ENCODE data around the gene GPATCH1. TPM values are rescaled to one million over a fixed set of nuclear protein-coding genes. Genes with fewer than 3 reads are reported as not detected.

Gene GPATCH1
- total RNA-seq, 1 donor from 2014 or later, result 9.6 TPM

GRCh38 chr19:33156334-33156733, 75.4 kb downstream of the GPATCH1 start:
- H3K9me3 ChIP-seq, result no peaks in the 10 kb centered on the region
- H3K4me3 ChIP-seq, result no peak overlapping the region
- H3K36me3 ChIP-seq, result no peaks in the 10 kb centered on the region
- H3K27ac ChIP-seq, result no peak overlapping the region
- no peak for DNase-seq (ENCODE audit: extremely low spot score in 2 of 2)
- H3K27me3 ChIP-seq, result no peaks in the 10 kb centered on the region
- no peaks in the 10 kb centered on the region for H3K4me1 ChIP-seq
- no peak for TF ChIP-seq CTCF (IDR thresholded peaks at IDR 0.05)
- TF ChIP-seq POLR2A (IDR thresholded peaks at IDR 0.05), result no peak
- no peak for TF ChIP-seq POLR2AphosphoS5 (IDR thresholded peaks at IDR 0.05; ENCODE audit: insufficient read depth in 1 of 2, low read depth in 1 of 2)
- intact Hi-C loops (cut with DNase I), result no loop called here

GRCh38 chr19:33157906-33158305, 76.9 kb downstream of the GPATCH1 start:
- TF ChIP-seq POLR2A (IDR thresholded peaks at IDR 0.05) (no peak), CTCF (IDR thresholded peaks at IDR 0.05) (no peak), POLR2AphosphoS5 (IDR thresholded peaks at IDR 0.05; ENCODE audit: insufficient read depth in 1 of 2, low read depth in 1 of 2) (no peak)
- intact Hi-C loops (cut with DNase I), result no loop called here
- no peaks in the 10 kb centered on the region for H3K27me3 ChIP-seq
- DNase-seq (ENCODE audit: extremely low spot score in 2 of 2), result no peak
- no peaks in the 10 kb centered on the region for H3K9me3 ChIP-seq
- no peaks in the 10 kb centered on the region for H3K36me3 ChIP-seq
- no peak overlapping the region for H3K4me3 ChIP-seq
- no peak overlapping the region for H3K27ac ChIP-seq
- no peaks in the 10 kb centered on the region for H3K4me1 ChIP-seq

- Histone ChIP-seq H3K27ac (no peak overlapping the region), H3K27me3 (no peaks in the 10 kb centered on the region), H3K9me3 (no peaks in the 10 kb centered on the region), H3K4me3 (no peak overlapping the region), H3K4me1 (no peaks in the 10 kb centered on the region), H3K36me3 (no peaks in the 10 kb centered on the region)
- DNase-seq (ENCODE audit: extremely low spot score in 2 of 2), result no peak
- no peak for TF ChIP-seq POLR2A (IDR thresholded peaks at IDR 0.05)
- TF ChIP-seq POLR2AphosphoS5 (IDR thresholded peaks at IDR 0.05; ENCODE audit: insufficient read depth in 1 of 2, low read depth in 1 of 2), result no peak
- no peak for TF ChIP-seq CTCF (IDR thresholded peaks at IDR 0.05)
- intact Hi-C loops (cut with DNase I), result no loop called here
Observed at GRCh38 chr19:33158365-33158764, 77.4 kb downstream of the GPATCH1 start.

GRCh38 chr19:33159149-33159548, 78.2 kb downstream of the GPATCH1 start:
- no peaks in the 10 kb centered on the region for H3K9me3 ChIP-seq
- intact Hi-C loops (cut with DNase I), result no loop called here
- no peaks in the 10 kb centered on the region for H3K36me3 ChIP-seq
- no peak overlapping the region for H3K4me3 ChIP-seq
- DNase-seq (ENCODE audit: extremely low spot score in 2 of 2), result no peak
- H3K27me3 ChIP-seq, result no peaks in the 10 kb centered on the region
- no peak overlapping the region for H3K27ac ChIP-seq
- H3K4me1 ChIP-seq, result no peaks in the 10 kb centered on the region
- TF ChIP-seq POLR2AphosphoS5 (IDR thresholded peaks at IDR 0.05; ENCODE audit: insufficient read depth in 1 of 2, low read depth in 1 of 2), result no peak
- TF ChIP-seq CTCF (IDR thresholded peaks at IDR 0.05), result no peak
- no peak for TF ChIP-seq POLR2A (IDR thresholded peaks at IDR 0.05)

GRCh38 chr19:33159893-33160292, 78.9 kb downstream of the GPATCH1 start:
- no peak for DNase-seq (ENCODE audit: extremely low spot score in 2 of 2)
- Histone ChIP-seq H3K4me3 (no peak overlapping the region), H3K4me1 (no peaks in the 10 kb centered on the region), H3K36me3 (no peaks in the 10 kb centered on the region), H3K27ac (no peak overlapping the region), H3K27me3 (no peaks in the 10 kb centered on the region), H3K9me3 (no peaks in the 10 kb centered on the region)
- intact Hi-C loops (cut with DNase I), result no loop called here
- TF ChIP-seq CTCF (IDR thresholded peaks at IDR 0.05) (no peak), POLR2AphosphoS5 (IDR thresholded peaks at IDR 0.05; ENCODE audit: insufficient read depth in 1 of 2, low read depth in 1 of 2) (no peak), POLR2A (IDR thresholded peaks at IDR 0.05) (no peak)
